OCI-LY3 (cell line): ENCODE data around the gene SLC4A7.

ENCODE experiments used
- H2AFZ ChIP-seq: fragments of 200-600, 300-600 bp; shearing (Covaris generic); 2 replicates; pipeline ENCODE4 v1.6.0; 2014; ENCODE audit warnings: antibody characterized with exemption, low read depth, low read length
- H3K27ac ChIP-seq: fragments of 200-600, 300-600 bp; sonication (generic); 2 replicates; pipeline ENCODE4 v1.5.1; 2014; ENCODE audit warnings: mild to moderate bottlenecking, low read length, moderate library complexity, mixed read lengths
- H3K27me3 ChIP-seq: fragments of 200-600, 300-600 bp; sonication (generic); 2 replicates; pipeline ENCODE4 v1.6.1; 2014; ENCODE audit warnings: low read depth, low read length, mixed read lengths
- H3K36me3 ChIP-seq: fragments of 200-600, 300-600 bp; sonication (generic); replicated peaks from 2 replicates; pipeline ENCODE3; 2014; ENCODE audit warnings: low read depth, low read length, mixed read lengths
- H3K4me1 ChIP-seq: fragments of 300-600, 200-600 bp; sonication (generic); 2 replicates; pipeline ENCODE4 v1.6.1; 2014; ENCODE audit warnings: low read length, mixed read lengths
- H3K4me2 ChIP-seq: fragments of 200-600, 300-600 bp; sonication (generic); 2 replicates; pipeline ENCODE4 v1.6.1; 2014; ENCODE audit warnings: low read length, mixed read lengths
- H3K4me3 ChIP-seq: fragments of 300-600, 200-600 bp; sonication (generic); 2 replicates; pipeline ENCODE4 v1.5.1; 2014; ENCODE audit warnings: antibody characterized with exemption, mild to moderate bottlenecking, low read length, moderate library complexity
- H3K79me2 ChIP-seq: fragments of 300-600, 200-600 bp; shearing (Covaris generic); 2 replicates; pipeline ENCODE4 v1.6.1; 2014; ENCODE audit warnings: mild to moderate bottlenecking, low read length, mixed read lengths
- H3K9ac ChIP-seq: fragments of 300-600, 200-600 bp; shearing (Covaris generic); 2 replicates; pipeline ENCODE4 v1.6.0; 2014; ENCODE audit warnings: mild to moderate bottlenecking, low read length, moderate library complexity
- H3K9me3 ChIP-seq: fragments of 200-600, 300-600 bp; shearing (Covaris generic); 2 replicates; pipeline ENCODE4 v1.6.1; 2014; ENCODE audit warnings: low read length, mixed read lengths; ENCODE audit not compliant: insufficient read depth
- H4K20me1 ChIP-seq: fragments of 200-600, 300-600 bp; sonication (generic); 2 replicates; pipeline ENCODE4 v1.6.1; 2016; ENCODE audit warnings: low read length, mixed read lengths; ENCODE audit not compliant: insufficient read depth
- CTCF ChIP-seq: fragments of 200-600, 300-600 bp; sonication (generic); IDR thresholded peaks from 2 replicates; pipeline ENCODE4 v1.5.1; 2014; ENCODE audit warnings: antibody characterized with exemption, low read length, low read depth
- EZH2phosphoT487 ChIP-seq: fragments of 200-600 bp; shearing (Covaris generic); IDR thresholded peaks from 2 replicates; pipeline ENCODE4 v1.6.1; 2018; ENCODE audit warnings: antibody characterized with exemption, mixed run types, low read depth

SLC4A7 gene

DNA sequence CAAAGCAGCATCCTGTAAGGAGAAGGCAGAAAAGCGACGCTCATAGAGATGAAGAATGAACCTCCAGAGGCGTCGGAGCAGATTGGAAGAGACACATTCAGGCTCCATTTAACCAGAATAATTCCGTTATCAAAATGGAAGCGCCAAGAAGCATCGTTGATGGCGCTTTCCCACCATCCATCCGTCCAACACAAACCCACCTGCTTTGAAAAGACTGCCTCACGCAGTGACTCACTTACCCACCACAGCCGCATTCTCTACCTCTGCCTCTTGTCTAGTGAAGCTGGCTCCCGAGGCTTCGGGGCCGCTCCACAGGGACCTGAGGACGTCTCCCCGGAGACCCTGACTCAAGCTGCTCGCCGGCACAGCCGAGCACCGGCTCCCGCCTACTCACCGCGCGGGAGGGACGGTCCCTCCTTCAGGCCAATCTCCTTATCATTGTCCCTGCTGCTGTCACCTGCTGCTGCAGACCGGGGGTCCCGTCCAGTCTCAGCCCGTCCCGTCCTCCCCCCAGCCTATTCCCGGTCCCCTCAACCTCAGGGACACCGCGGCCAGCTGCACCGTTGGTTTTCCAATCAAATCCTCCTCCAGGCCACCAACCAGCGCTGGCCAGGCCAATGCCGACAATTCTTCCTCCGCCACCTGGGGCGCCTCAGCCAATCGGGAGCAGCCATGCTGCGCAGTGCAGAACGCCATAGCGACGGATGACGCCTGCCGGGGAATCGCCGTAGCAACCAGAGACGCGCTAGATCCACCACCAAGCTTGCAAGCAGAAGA lies 115.2 kb downstream of the SLC4A7 start, which contains the start of gene NEK10:
NEK10 (minus strand) TSS at position 553 of the 777 bp plus-strand sequence. CDS start 16,501 bp downstream, outside the sequence.
- H3K36me3 ChIP-seq: peaks cover 20% of the 10 kb centered on the region
- H2AFZ ChIP-seq: no peak within 1 kb of the TSS
- peak within 1 kb of the TSS; percentile 61 for H3K4me2 ChIP-seq
- H3K27me3 ChIP-seq: no peaks in the 10 kb centered on the region
- no peaks in the 10 kb centered on the region for H3K9me3 ChIP-seq
- peak within 1 kb of the TSS; percentile 74 for H3K4me3 ChIP-seq
- no peak within 1 kb of the TSS for H3K27ac ChIP-seq
- no peaks in the 10 kb centered on the region for H3K4me1 ChIP-seq
- H4K20me1 ChIP-seq: no peaks in the 10 kb centered on the region
- no peaks in the 10 kb centered on the region for H3K79me2 ChIP-seq
- TF ChIP-seq CTCF: no peak
- TF ChIP-seq EZH2phosphoT487: no peak
- H3K9ac ChIP-seq: no peak within 1 kb of the TSS

GRCh38 chr3:27366062-27366591 lies 118.1 kb downstream of the SLC4A7 start:
- no peaks in the 10 kb centered on the region for H3K79me2 ChIP-seq
- H3K9me3 ChIP-seq: no peaks in the 10 kb centered on the region
- no peak overlapping the region for H3K9ac ChIP-seq
- TF ChIP-seq EZH2phosphoT487 (no peak), CTCF (no peak)
- H3K4me1 ChIP-seq: no peaks in the 10 kb centered on the region
- no peaks in the 10 kb centered on the region for H4K20me1 ChIP-seq
- H3K4me3 ChIP-seq: no peak overlapping the region
- no peaks in the 10 kb centered on the region for H3K27me3 ChIP-seq
- H2AFZ ChIP-seq: no peak overlapping the region
- no peak overlapping the region for H3K4me2 ChIP-seq
- peaks cover 19% of the 10 kb centered on the region for H3K36me3 ChIP-seq
- no peak overlapping the region for H3K27ac ChIP-seq

GRCh38 chr3:27360113-27361078 lies 123.8 kb downstream of the SLC4A7 start:
- Histone ChIP-seq H3K36me3 (no peaks in the 10 kb centered on the region), H4K20me1 (no peaks in the 10 kb centered on the region), H3K4me1 (peaks cover 30% of the 10 kb centered on the region), H3K9me3 (no peaks in the 10 kb centered on the region), H3K79me2 (no peaks in the 10 kb centered on the region), H3K9ac (peak overlapping the region; percentile 53; the same call in 1 of the 2 replicates), H3K4me3 (no peak overlapping the region), H3K27ac (peak overlapping the region; percentile 66), H3K27me3 (no peaks in the 10 kb centered on the region), H2AFZ (peak overlapping the region; percentile 41; the same call in 1 of the 2 replicates), H3K4me2 (peak overlapping the region; percentile 74)
- TF ChIP-seq EZH2phosphoT487: no peak
- TF ChIP-seq CTCF: no peak
